ENCODE results near the gene LSM14B. TPM values are rescaled to one million over a fixed set of nuclear protein-coding genes. Genes with fewer than 3 reads are reported as not detected.

LSM14B gene
- total RNA-seq, 1 experiment from 2014 or later = 73.5 TPM

GRCh38 chr20:62133864-62134263, 11.6 kb downstream of the LSM14B start (continued):
- no peak for TF ChIP-seq IRF1 (CRISPR knock-in tag; IDR thresholded peaks at IDR 0.05)
- no peak for TF ChIP-seq SMAD4 (CRISPR knock-in tag; IDR thresholded peaks at IDR 0.05)
- no peak for TF ChIP-seq HMGA2 (CRISPR knock-in tag; IDR thresholded peaks at IDR 0.05)

- CTCF ChIA-PET = interaction anchor here (0.6 to 2.4 kb wide), 4 partner anchors 22 to 124 kb away, joined by 3 to 21 read pairs (median 4); no protein-coding TSS in a partner anchor
- POLR2A ChIA-PET = no interaction called here
Observed at GRCh38 chr20:62134735-62135231, 12.5 kb downstream of the LSM14B start.

GRCh38 chr20:62135573-62136266, 13.4 kb downstream of the LSM14B start:
- H3K36me3 Mint-ChIP-seq = peaks cover 83% of the 10 kb centered on the region
- no peaks in the 10 kb centered on the region for H3K9me3 Mint-ChIP-seq
- ChIA-PET POLR2A (interaction anchor here (1.3 kb wide), 1 partner anchor 14 kb away, joined by 3 read pairs; no protein-coding TSS in a partner anchor), CTCF (interaction anchor here (1.0 to 2.4 kb wide), 4 partner anchors 21 to 125 kb away, joined by 3 to 21 read pairs (median 6); no protein-coding TSS in a partner anchor)
- H3K4me3 Mint-ChIP-seq = no peak overlapping the region
- no peak overlapping the region for H3K27ac Mint-ChIP-seq
- no peak for ATAC-seq
- no peaks in the 10 kb centered on the region for H3K4me1 Mint-ChIP-seq
- DNase-seq (ENCODE audit: low spot score) = no peak
- no peaks in the 10 kb centered on the region for H3K27me3 Mint-ChIP-seq (ENCODE audit: low read depth)
- TF ChIP-seq CDX4 (CRISPR knock-in tag; IDR thresholded peaks at IDR 0.05; ENCODE audit: borderline replicate concordance) (no peak), SP1 (CRISPR knock-in tag; conservative IDR thresholded peaks at IDR 0.05) (no peak), FOXP1 (CRISPR knock-in tag; IDR thresholded peaks at IDR 0.05; ENCODE audit: borderline replicate concordance) (no peak), STAT6 (CRISPR knock-in tag; conservative IDR thresholded peaks at IDR 0.05; ENCODE audit: low read depth) (no peak), IRF1 (CRISPR knock-in tag; IDR thresholded peaks at IDR 0.05) (no peak), JAZF1 (CRISPR knock-in tag; IDR thresholded peaks at IDR 0.05) (no peak), ATF2 (CRISPR knock-in tag; IDR thresholded peaks at IDR 0.05; ENCODE audit: borderline replicate concordance, low read depth) (no peak)

More at GRCh38 chr20:62134735-62135231, 12.5 kb downstream of the LSM14B start:
- Mint-ChIP-seq H3K9me3 (no peaks in the 10 kb centered on the region), H3K4me1 (no peaks in the 10 kb centered on the region), H3K27ac (no peak overlapping the region), H3K27me3 (ENCODE audit: low read depth) (no peaks in the 10 kb centered on the region), H3K36me3 (peaks cover 82% of the 10 kb centered on the region), H3K4me3 (no peak overlapping the region)
- DNase-seq (ENCODE audit: low spot score) (no peak), ATAC-seq (no peak)
- TF ChIP-seq GRHL2 (CRISPR knock-in tag; IDR thresholded peaks at IDR 0.05; ENCODE audit: insufficient replicate concordance, severe bottlenecking) (no peak), ZNF512 (CRISPR knock-in tag; IDR thresholded peaks at IDR 0.05; ENCODE audit: borderline replicate concordance) (no peak), GABPB1 (CRISPR knock-in tag; IDR thresholded peaks at IDR 0.05) (peak; percentile 50; the same call in 1 of the 2 replicates), EMX1 (CRISPR knock-in tag; IDR thresholded peaks at IDR 0.05) (0 out of 2 replicates have a peak, but pooled peaks have one; percentile 56), ATF6 (CRISPR knock-in tag; IDR thresholded peaks at IDR 0.05) (no peak), ZNF416 (CRISPR knock-in tag; IDR thresholded peaks at IDR 0.05) (peak; percentile 29; the same call in 1 of the 2 replicates), FOXJ3 (CRISPR knock-in tag; IDR thresholded peaks at IDR 0.05; ENCODE audit: borderline replicate concordance) (no peak), USF1 (CRISPR knock-in tag; IDR thresholded peaks at IDR 0.05) (no peak)
